CD4-positive, alpha-beta T cell (primary cell): ENCODE measurements around the gene HYKK. TPM values are rescaled to one million over a fixed set of nuclear protein-coding genes. Genes with fewer than 3 reads are reported as not detected.
"Not testable (repeated sequence)": the region's sequence is repeated elsewhere in the genome, so short reads cannot be mapped to it uniquely, and the experiment has no call there.

Experiments used
- ATAC-seq: fragments of 200-7000 bp; cut with Tn5 transposase; one replicate; pipeline ENCODE4 v1.10.0; 2022; ENCODE audit warnings: mild to moderate bottlenecking; ENCODE audit not compliant: poor library complexity
- CTCF ChIA-PET: fragments of 350-600 bp; sonication (Branson Sonifier 250); formaldehyde crosslinking; loops from one replicate; lab custom pipeline; 2021; ENCODE audit warnings: antibody characterized with exemption, inconsistent platforms; lab: Charles Lee
- POLR2A ChIA-PET: fragments of 350-600 bp; sonication (Branson Sonifier 250); formaldehyde crosslinking; loops from one replicate; lab custom pipeline; 2021; ENCODE audit warnings: antibody characterized with exemption, inconsistent platforms; lab: Charles Lee
- DNase-seq, 14 experiments: peaks; one replicate each; pipeline ENCODE4 v3.0.0-alpha.2; 2013 to 2020; ENCODE audit warnings: mixed read lengths in 2 of 14
- H3K27ac ChIP-seq, 2 donors: one replicate each; pipeline versions ENCODE4 v1.5.1 to v1.7.0; 2013; ENCODE audit warnings: low read length in 2 of 2, low read depth in 1 of 2, mild to moderate bottlenecking in 1 of 2
- H3K27me3 ChIP-seq, 2 experiments: 1 replicate in 1 of 2; 2 replicates in 1 of 2; pipeline versions ENCODE4 v1.6.1 to v1.7.0; 2013; ENCODE audit warnings: low read length in 2 of 2, control low read depth in 1 of 2, mild to moderate bottlenecking in 1 of 2, moderate library complexity in 1 of 2; ENCODE audit not compliant: insufficient read depth in 2 of 2, control insufficient read depth in 1 of 2
- H3K36me3 ChIP-seq: one replicate; pipeline ENCODE4 v1.6.1; 2013; ENCODE audit warnings: low read length, control low read depth; ENCODE audit not compliant: insufficient read depth
- H3K4me1 ChIP-seq: one replicate; pipeline ENCODE4 v1.6.1; 2013; ENCODE audit warnings: low read length, control low read depth; ENCODE audit not compliant: insufficient read depth
- H3K4me3 ChIP-seq: one replicate; pipeline ENCODE4 v1.5.1; 2013; ENCODE audit warnings: mild to moderate bottlenecking, low read length, moderate library complexity
- H3K9me3 ChIP-seq, 2 experiments: 1 replicate in 1 of 2; 2 replicates in 1 of 2; pipeline versions ENCODE4 v1.6.1 to v1.7.0; 2013; ENCODE audit warnings: low read length in 2 of 2, mild to moderate bottlenecking in 2 of 2, control low read depth in 1 of 2, moderate library complexity in 1 of 2; ENCODE audit not compliant: control insufficient read depth in 1 of 2, insufficient read depth in 1 of 2
- H3K27ac Mint-ChIP-seq: one replicate; pipeline ENCODE4 v1.8.0; 2020; ENCODE audit warnings: mixed read lengths
- H3K27me3 Mint-ChIP-seq: one replicate; pipeline ENCODE4 v1.8.0; 2021; ENCODE audit warnings: mixed read lengths
- H3K36me3 Mint-ChIP-seq: one replicate; pipeline ENCODE4 v1.8.0; 2021; ENCODE audit warnings: low read depth, mixed read lengths
- H3K4me1 Mint-ChIP-seq: one replicate; pipeline ENCODE4 v1.8.0; 2021; ENCODE audit warnings: low read depth, mixed read lengths
- H3K4me3 Mint-ChIP-seq: one replicate; pipeline ENCODE4 v1.8.0; 2020; ENCODE audit warnings: mild to moderate bottlenecking, mixed read lengths
- H3K9me3 Mint-ChIP-seq: one replicate; pipeline ENCODE4 v1.8.0; 2020; ENCODE audit warnings: mixed read lengths
- CTCF ChIP-seq: fragments of 200-600 bp; IDR thresholded peaks from one replicate; pipeline ENCODE4 v1.8.0; 2022; ENCODE audit warnings: antibody characterized with exemption, mild to moderate bottlenecking
- intact Hi-C, 2 experiments: fragments of 100-400 bp; cut with DNase I in 1 of 2; cut with micrococcal nuclease in 1 of 2; formaldehyde crosslinking; loops; one replicate each; pipeline versions ENCODE4 v1.15.1 to v1.9.0; 2023 to 2025; cut with DNase I, micrococcal nuclease
- total RNA-seq, 174 experiments: library from RNA in 2 of 174; stranded (reverse) in 2 of 174; gene quantifications; one replicate each; pipeline ENCODE4 v1.2.3 and lab custom pipeline; 2021 to 2026

The HYKK gene
- total RNA-seq, 2 experiments from 2014 or later, result 1.8 to 2.3 TPM

DNA sequence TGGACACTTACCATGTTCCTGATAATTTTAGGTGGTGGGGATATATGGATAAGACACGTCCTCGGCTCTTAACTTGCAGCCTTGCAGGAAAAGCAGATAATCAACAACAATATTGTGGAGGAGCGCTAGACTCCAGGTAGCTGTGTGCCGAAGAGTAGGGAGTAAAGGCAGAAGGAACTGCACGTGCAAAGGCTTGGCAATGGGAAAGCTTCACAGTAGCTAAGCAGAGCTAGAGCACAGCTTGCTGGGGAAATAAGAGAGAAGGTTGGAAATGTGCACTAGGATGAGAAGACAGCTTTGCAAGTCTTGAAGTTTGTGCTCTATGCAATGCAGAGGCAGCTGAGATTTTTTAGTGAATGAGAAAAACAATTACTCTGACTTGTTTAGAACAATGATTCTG lies 45.2 kb downstream of the HYKK start:
- Mint-ChIP-seq H3K4me3 (no peak overlapping the region), H3K27me3 (no peaks in the 10 kb centered on the region), H3K27ac (no peak overlapping the region), H3K4me1 (no peaks in the 10 kb centered on the region), H3K36me3 (peaks cover 40% of the 10 kb centered on the region), H3K9me3 (no peaks in the 10 kb centered on the region)
- ChIA-PET POLR2A (interaction anchor here (0.6 to 2.4 kb wide), 3 partner anchors 10 to 1315 kb away, joined by 3 to 8 read pairs (median 5); partner anchors contain the start of gene PSMA4), CTCF (no interaction called here)
- Histone ChIP-seq H3K27me3 (no peaks in the 10 kb centered on the region), H3K4me1 (no peaks in the 10 kb centered on the region), H3K36me3 (peaks cover 33% of the 10 kb centered on the region), H3K27ac (no peak overlapping the region), H3K4me3 (no peak overlapping the region), H3K9me3 (no peaks in the 10 kb centered on the region)
- ATAC-seq, result no peak
- TF ChIP-seq CTCF, result no peak
- intact Hi-C loops, result no loop called here
- no peak for DNase-seq

DNA sequence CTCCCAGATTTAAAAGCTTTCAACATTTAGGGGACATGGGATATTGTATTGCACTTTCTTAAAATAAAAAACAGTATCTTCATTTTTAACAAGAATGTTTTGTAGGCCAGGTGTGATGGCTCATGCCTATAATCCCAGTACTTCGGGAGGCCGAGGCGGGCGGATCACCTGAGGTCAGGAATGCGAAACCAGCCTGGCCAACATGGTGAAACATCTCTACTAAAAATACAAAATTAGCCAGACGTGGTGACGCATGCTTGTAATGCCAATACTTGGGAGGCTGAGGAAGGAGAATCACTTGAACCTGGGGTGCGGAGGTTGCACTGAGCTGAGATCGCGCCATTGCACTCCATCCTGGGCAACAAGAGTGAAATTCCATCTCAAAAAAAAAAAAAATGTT lies 52.8 kb downstream of the HYKK start:
- H3K4me3 ChIP-seq, H3K36me3 ChIP-seq, intact Hi-C loops, H3K36me3 Mint-ChIP-seq, H3K9me3 Mint-ChIP-seq, H3K4me1 ChIP-seq, H3K27ac Mint-ChIP-seq, H3K27me3 Mint-ChIP-seq, H3K4me3 Mint-ChIP-seq, POLR2A ChIA-PET, H3K27me3 ChIP-seq, DNase-seq, H3K9me3 ChIP-seq, H3K27ac ChIP-seq, ATAC-seq, CTCF ChIA-PET: not testable (repeated sequence)
- peaks cover 11% of the 10 kb centered on the region for H3K4me1 Mint-ChIP-seq

- Mint-ChIP-seq H3K4me1 (peaks cover 19% of the 10 kb centered on the region), H3K27me3 (peaks cover 6% of the 10 kb centered on the region), H3K27ac (no peak overlapping the region), H3K36me3 (no peaks in the 10 kb centered on the region), H3K9me3 (no peaks in the 10 kb centered on the region), H3K4me3 (no peak overlapping the region)
- ChIA-PET POLR2A (no interaction called here), CTCF (no interaction called here)
- DNase-seq (no peak), ATAC-seq (no peak)
- Histone ChIP-seq H3K36me3 (no peaks in the 10 kb centered on the region), H3K27me3 (no peaks in the 10 kb centered on the region), H3K9me3 (no peaks in the 10 kb centered on the region), H3K27ac (no peak overlapping the region), H3K4me1 (peaks cover 18% of the 10 kb centered on the region), H3K4me3 (no peak overlapping the region)
- no peak for TF ChIP-seq CTCF
- intact Hi-C loops, result no loop called here
Measured at GRCh38 chr15:78561490-78561889, 54.1 kb downstream of the HYKK start.

DNA sequence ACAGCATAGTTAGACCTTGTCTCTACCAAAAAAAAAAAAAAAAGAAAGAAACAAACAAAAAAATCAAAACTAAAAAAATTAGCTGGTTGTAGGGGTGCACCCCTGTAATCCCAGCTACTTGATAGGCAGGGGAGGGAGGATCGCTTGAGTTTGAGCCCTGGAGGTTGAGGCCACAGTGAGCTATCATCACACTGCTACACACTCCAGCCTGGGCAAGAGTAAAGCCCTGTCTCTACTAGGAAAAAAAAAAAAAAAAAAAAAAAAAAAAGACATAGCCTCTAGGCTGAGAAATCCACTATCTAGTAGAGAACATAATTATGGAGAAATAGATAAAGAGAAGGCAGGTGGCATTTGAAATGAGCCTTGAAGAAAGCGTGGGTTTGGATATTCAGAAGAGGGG lies 55.7 kb downstream of the HYKK start:
- intact Hi-C loops, result no loop called here
- CTCF ChIA-PET, result no interaction called here
- Histone ChIP-seq H3K27ac (no peak overlapping the region), H3K9me3 (no peaks in the 10 kb centered on the region), H3K36me3 (no peaks in the 10 kb centered on the region), H3K27me3 (no peaks in the 10 kb centered on the region), H3K4me1 (peaks cover 18% of the 10 kb centered on the region), H3K4me3 (no peak overlapping the region)
- no peaks in the 10 kb centered on the region for H3K36me3 Mint-ChIP-seq
- H3K27me3 Mint-ChIP-seq, result peaks cover 16% of the 10 kb centered on the region
- H3K4me3 Mint-ChIP-seq, result peak overlapping the region; percentile 21
- no peak for TF ChIP-seq CTCF
- POLR2A ChIA-PET, result no interaction called here
- no peak for ATAC-seq
- no peak for DNase-seq
- H3K4me1 Mint-ChIP-seq, result peaks cover 21% of the 10 kb centered on the region
- no peak overlapping the region for H3K27ac Mint-ChIP-seq
- H3K9me3 Mint-ChIP-seq, result no peaks in the 10 kb centered on the region
